TTC549 (cell line): ENCODE results near the gene CRAMP1.
"Not testable (repeated sequence)": the region's sequence is repeated elsewhere in the genome, so short reads cannot be mapped to it uniquely, and the experiment has no call there.

Experiments
- FAIRE-seq: peaks from 2 replicates; lab custom pipeline; 2012; peaks lifted over from hg19 to GRCh38; lab: Jason Lieb, UNC

CRAMP1 gene

GRCh38 chr16:1687427-1688316 is 75.5 kb downstream of the CRAMP1 start:
- no peak for FAIRE-seq

- no peak for FAIRE-seq
Observed at GRCh38 chr16:1688807-1689560, 76.8 kb downstream of the CRAMP1 start.

GRCh38 chr16:1689853-1690252 is 77.7 kb downstream of the CRAMP1 start:
- no peak for FAIRE-seq

- FAIRE-seq: no peak
Observed at GRCh38 chr16:1690810-1691209, 78.7 kb downstream of the CRAMP1 start.

- no peak for FAIRE-seq
Observed at GRCh38 chr16:1691276-1691675, 79.1 kb downstream of the CRAMP1 start.

GRCh38 chr16:1691956-1692355 is 79.8 kb downstream of the CRAMP1 start:
- FAIRE-seq: no peak

GRCh38 chr16:1696863-1697262 is 84.7 kb downstream of the CRAMP1 start:
- FAIRE-seq: no peak

- no peak for FAIRE-seq
Observed at GRCh38 chr16:1698680-1699079, 86.5 kb downstream of the CRAMP1 start.

DNA sequence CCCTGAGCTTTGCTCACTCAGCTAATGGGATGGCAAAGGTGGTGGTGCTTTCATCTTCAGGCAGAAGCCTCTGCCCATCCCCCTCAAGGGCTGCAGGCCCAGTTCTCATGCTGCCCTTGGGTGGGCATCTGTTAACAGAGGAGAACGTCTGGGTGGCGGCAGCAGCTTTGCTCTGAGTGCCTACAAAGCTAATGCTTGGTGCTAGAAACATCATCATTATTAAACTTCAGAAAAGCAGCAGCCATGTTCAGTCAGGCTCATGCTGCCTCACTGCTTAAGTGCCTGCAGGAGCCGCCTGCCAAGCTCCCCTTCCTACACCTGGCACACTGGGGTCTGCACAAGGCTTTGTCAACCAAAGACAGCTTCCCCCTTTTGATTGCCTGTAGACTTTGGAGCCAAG is 88.1 kb downstream of the CRAMP1 start:
- FAIRE-seq: no peak

DNA sequence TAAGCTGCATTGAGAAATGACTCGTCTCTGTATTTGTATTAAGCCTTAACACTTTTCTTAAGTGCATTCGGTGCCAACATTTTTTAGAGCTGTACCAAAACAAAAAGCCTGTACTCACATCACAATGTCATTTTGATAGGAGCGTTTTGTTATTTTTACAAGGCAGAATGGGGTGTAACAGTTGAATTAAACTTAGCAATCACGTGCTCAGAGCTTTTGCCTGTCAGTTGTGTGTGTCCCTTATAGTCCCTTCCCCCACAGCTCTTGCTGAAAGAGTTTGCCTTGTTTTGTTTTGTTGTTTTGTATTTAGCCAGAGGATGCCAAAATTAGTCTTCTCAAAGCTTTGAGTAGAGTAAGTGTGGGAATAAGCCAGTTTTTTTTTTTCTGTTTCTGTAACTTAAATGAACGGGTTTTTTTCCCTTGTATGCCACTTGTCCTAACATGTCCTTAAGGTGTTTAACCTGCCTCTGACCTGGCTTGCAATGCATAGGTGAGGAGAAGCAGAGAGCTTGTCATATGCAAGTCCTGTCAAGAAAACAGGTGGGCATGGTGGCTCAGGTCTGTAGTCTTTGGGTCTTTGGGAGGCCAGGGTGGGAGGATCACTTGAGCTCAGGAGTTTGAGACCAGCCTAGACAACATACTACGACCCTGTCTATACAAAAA is 89.2 kb downstream of the CRAMP1 start:
- no peak for FAIRE-seq

GRCh38 chr16:1705324-1705687 is 93.1 kb downstream of the CRAMP1 start:
- FAIRE-seq: not testable (repeated sequence)

GRCh38 chr16:1705688-1706385 is 93.7 kb downstream of the CRAMP1 start, which contains the start of gene MAPK8IP3:
MAPK8IP3 (plus strand) TSS chr16:1706195; CDS start chr16:1706340, 145 bp downstream.
- FAIRE-seq: no peak

DNA sequence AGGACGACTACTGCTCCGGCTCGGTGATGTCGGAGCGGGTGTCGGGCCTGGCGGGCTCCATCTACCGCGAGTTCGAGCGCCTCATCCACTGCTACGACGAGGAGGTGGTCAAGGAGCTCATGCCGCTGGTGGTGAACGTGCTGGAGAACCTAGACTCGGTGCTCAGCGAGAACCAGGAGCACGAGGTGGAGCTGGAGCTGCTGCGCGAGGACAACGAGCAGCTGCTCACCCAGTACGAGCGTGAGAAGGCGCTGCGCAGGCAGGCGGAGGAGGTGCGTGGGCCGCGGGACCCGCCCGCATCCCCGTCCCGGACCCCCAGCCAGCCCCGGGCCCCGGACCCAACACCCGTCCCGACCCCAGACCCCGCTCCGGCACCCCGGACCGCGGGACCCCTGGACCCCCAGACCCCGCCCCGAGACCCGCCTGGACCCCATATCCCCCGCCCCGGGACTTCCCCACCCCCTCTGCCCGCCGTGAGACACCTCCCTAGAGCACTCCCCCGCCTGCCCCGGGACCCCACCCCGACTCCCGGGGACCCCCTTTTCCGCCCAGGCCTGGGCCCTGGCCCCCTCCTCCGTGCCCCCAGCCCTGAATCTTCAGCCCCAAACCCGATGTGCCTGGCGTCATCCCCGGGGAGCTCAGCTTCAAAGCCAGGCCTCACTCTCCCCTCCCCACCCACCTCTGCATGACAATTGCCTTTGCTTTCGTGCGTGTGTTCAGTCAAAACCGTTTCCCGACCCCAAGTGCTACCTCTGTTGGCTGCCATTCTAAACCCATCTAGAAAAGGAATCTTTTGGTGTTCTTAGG is 94.4 kb downstream of the CRAMP1 start:
- no peak for FAIRE-seq

- no peak for FAIRE-seq
Observed at GRCh38 chr16:1707193-1707790, 95.1 kb downstream of the CRAMP1 start.

DNA sequence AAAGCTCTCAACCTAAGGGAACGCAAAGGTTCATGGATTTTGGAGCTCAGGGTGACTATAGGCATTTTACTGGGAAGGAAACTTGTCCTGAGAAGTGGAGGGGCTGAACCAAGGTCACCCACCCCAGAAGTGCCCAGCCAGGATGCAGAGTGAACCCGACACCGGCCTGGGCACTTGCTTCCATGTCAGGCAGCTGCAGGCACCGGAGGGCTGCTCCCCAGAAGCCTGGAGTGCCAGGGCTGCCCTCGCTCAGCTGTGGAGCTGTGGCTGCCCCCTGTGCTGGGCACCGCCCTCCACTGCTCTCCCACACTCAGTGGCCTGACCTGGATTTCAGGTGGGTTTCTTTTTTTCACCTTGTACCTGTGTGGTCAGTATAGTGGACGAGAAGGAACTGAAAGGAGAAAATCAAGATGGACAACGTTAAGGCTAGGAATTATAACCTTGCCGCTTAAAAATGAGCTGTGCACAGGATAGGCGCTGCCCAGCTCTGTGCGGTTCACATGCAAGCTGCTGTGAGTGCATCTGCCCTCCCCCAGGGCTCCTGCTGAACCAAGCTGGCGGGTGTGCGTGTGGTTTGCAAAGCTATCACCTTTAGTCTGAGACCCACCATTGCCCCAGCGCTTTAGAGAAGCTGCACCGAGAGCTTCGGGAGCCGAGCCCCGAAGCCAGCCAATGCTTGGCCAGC is 96.1 kb downstream of the CRAMP1 start:
- FAIRE-seq: no peak

GRCh38 chr16:1708768-1709180 is 96.6 kb downstream of the CRAMP1 start:
- FAIRE-seq: no peak

GRCh38 chr16:1709356-1709755 is 97.2 kb downstream of the CRAMP1 start:
- FAIRE-seq: no peak

DNA sequence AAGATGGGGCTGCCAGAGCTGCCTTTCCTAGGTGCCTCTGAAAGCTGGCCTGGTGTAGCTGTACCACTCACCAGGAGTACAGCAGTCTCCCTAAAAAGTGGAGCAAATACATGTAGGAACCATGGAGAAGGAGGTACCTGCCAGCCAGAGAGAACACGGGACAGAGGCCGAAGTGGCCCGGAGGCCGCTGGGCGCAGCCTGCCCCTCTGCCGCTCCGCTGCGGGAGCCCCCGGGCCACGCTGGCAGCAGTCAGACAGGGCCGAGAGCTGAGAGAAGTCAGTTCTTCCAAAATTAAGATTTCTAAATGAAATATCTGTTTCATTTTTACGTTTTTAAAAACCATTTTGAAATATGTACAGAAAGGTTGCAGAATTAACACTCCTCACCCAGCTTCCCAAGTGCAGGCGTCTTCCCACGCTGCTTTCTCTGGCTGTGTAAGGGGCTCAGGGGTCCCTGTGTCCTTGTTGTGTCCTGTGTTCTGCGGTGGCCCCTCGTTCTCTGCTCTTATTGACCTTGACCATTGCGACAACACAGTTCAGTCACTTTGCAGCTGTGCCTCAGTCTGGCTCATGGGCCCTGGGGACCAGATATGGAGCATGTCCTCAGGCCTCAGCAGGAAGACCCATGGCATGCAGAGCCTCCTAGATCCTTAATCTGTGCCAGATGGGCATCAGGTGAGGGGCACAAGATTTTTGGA is 98.8 kb downstream of the CRAMP1 start:
- no peak for FAIRE-seq

DNA sequence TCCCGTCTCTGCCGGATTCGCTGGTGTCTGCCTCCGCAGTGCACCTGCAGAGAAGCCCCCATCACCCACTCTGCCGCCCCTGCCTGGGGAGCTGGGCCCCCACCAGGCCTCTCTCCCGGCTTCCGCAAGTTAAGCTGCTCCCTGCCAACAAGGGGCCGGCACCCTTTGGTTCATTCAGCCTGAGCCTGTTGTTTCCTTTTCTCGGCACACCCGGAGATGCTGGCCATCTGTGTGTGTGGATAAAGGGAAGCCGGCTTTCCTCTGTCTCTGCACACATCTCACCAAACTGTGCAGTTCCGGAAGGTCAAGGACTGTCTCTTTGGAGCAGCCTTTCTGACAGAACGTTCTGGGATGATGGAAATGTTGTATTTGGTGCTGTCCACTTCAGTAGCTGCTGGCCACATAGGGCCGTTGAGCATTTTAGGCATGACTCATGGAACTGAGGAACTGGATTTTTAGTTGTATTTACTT is 100.7 kb downstream of the CRAMP1 start:
- FAIRE-seq: no peak

GRCh38 chr16:1713331-1713730 is 101.2 kb downstream of the CRAMP1 start:
- no peak for FAIRE-seq
